Measurements from ENCODE around the gene RUBCN.

DNA sequence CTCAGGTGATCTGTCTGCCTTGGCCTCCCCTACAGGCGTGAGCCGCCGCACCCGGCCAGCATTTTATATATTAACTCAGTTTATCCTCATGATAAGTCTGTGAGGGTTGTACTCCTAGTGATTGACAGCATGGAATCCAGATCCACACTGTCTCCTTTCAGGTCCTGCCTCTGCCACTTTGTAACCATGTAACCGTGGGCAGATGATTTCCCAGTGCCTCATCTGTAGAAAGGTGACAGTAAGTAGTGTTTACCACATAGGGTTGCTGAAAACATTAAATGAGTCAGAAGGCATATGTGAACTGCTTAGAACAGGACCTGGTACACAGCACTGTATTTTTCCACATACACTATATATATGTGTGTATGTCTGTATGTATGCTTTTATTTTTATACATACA, 15.4 kb upstream of the RUBCN start:
- TF ChIP-seq, protein P1, sequence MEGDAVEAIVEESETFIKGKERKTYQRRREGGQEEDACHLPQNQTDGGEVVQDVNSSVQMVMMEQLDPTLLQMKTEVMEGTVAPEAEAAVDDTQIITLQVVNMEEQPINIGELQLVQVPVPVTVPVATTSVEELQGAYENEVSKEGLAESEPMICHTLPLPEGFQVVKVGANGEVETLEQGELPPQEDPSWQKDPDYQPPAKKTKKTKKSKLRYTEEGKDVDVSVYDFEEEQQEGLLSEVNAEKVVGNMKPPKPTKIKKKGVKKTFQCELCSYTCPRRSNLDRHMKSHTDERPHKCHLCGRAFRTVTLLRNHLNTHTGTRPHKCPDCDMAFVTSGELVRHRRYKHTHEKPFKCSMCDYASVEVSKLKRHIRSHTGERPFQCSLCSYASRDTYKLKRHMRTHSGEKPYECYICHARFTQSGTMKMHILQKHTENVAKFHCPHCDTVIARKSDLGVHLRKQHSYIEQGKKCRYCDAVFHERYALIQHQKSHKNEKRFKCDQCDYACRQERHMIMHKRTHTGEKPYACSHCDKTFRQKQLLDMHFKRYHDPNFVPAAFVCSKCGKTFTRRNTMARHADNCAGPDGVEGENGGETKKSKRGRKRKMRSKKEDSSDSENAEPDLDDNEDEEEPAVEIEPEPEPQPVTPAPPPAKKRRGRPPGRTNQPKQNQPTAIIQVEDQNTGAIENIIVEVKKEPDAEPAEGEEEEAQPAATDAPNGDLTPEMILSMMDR (IDR thresholded peaks at IDR 0.05): no peak
- no peak for TF ChIP-seq POLR2A (IDR thresholded peaks at IDR 0.05)

Measured in esophagus squamous epithelium (tissue), 4 donors.